Skin of body (tissue), 2 donors: ENCODE measurements around the gene NLRC3. TPM values are rescaled to one million over a fixed set of nuclear protein-coding genes. Genes with fewer than 3 reads are reported as not detected.
A peak's percentile ranks its signal among the peaks of the same experiment; 100 is the strongest.
"Not testable (repeated sequence)": the region's sequence is repeated elsewhere in the genome, so short reads cannot be mapped to it uniquely, and the experiment has no call there.

Experiments
- DNase-seq: peaks from one replicate; lab custom pipeline; 2025; lab: John Stamatoyannopoulos, UW
- total RNA-seq: library from RNA; depleted of rRNA; stranded (reverse); fragments of >200 nt; gene quantifications from one replicate; pipeline ENCODE4 v1.2.3, GENCODE V29; 2014

Gene NLRC3
- 0.39 TPM for total RNA-seq

DNA sequence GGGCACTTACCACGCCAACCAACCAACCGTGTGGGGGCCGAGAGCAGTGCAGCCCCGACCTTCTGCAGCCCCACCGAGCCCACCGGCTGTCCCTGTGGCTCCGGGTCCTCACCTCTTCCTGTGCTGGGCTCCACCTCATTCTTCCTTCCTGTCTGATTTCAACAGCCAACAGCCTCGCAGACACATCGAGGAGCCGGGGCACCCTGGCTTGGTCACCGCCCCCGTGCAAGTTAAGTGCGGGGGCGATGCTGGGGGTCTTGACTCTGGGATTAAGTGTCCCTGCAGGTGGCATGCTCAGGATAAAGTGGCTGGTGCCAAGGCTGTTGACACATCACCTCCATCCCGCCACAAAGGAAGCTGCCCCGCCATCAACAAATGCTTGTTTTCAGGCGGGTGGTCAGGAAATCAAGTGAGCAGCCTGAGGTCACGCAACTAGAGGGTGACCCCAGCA is at the start of gene NLRC3:
TSS of gene NLRC3 (minus strand) at position 102 of the 451 bp plus-strand sequence. CDS start 12,367 bp downstream, outside the sequence.
- no peak for DNase-seq

DNA sequence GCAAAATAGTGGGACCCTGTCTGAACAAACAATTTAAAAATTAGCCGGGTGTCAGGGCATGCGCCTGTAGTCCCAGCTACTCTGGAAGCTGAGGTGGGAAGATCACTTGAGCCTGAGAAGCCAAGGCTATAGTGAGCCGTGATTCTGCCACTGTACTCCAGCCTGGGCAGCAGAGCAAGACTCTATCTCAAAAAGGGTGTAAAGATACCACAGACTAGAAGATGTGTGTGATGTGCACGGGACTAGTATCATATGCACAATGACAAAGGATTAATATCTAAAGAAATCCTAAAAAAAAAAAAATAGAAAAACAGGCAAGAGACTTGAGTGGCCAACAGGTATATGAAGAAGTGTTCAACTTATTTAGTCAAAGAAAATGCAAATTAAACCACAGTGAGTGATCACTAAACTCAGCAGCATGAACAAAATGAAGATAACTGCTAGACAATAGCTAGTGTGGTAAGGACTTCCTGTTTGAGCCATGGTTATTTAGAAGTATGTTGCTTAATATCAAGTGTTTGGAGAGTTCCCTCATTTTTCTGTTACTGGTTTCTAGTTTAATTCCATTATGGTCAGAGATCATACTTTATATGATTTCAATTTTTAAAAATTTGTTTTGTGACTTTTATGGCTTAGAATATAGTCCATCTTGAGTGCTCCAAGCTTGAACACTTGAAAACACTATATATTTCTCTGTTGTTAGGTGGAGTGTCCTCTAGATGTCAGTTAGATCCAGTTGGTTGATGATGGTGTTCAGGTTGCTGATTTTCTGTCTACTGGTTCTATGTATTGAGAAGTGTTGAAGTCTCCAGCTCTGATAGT is 48.9 kb upstream of the NLRC3 start:
- DNase-seq = no peak

DNA sequence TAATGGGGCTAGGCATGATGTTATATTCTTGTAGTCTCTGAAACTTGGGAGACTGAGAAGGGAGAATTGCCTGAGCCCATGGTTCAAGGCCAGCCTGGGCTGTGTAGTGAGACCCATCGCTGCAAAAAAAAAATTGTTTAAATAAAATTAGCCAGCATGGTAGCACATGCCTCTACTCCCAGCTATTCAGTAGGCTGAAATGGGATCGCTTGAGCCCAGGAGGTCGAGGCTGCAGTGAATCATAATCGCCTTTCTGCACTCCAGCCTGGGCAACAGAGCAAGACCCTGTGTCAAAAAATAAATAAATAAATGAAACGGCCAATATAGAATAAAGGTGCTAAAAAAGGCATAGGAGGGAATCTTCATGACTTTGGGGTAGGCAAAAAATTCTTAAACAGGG is 48.1 kb upstream of the NLRC3 start:
- no peak for DNase-seq

- no peak for DNase-seq
Measured at GRCh38 chr16:3623642-3624041, 46.4 kb upstream of the NLRC3 start.

DNA sequence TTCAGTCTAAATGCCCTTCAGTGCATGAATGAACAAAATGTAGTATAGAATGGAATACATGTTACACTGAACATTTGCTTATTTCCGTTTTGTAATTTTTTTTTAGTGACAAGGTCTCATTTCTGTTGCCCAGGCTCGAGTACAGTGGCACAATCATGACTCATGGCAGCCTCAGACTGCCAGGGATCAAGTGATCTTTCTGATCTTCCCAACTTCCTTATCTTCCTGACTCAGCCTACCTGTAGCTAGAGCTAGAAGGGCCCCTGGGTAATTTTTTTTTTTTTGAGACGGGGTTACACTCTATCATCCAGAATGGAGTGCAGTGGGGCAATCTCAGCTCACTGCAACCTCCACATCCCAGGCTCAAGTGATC is 41.6 kb upstream of the NLRC3 start:
- no peak for DNase-seq

DNA sequence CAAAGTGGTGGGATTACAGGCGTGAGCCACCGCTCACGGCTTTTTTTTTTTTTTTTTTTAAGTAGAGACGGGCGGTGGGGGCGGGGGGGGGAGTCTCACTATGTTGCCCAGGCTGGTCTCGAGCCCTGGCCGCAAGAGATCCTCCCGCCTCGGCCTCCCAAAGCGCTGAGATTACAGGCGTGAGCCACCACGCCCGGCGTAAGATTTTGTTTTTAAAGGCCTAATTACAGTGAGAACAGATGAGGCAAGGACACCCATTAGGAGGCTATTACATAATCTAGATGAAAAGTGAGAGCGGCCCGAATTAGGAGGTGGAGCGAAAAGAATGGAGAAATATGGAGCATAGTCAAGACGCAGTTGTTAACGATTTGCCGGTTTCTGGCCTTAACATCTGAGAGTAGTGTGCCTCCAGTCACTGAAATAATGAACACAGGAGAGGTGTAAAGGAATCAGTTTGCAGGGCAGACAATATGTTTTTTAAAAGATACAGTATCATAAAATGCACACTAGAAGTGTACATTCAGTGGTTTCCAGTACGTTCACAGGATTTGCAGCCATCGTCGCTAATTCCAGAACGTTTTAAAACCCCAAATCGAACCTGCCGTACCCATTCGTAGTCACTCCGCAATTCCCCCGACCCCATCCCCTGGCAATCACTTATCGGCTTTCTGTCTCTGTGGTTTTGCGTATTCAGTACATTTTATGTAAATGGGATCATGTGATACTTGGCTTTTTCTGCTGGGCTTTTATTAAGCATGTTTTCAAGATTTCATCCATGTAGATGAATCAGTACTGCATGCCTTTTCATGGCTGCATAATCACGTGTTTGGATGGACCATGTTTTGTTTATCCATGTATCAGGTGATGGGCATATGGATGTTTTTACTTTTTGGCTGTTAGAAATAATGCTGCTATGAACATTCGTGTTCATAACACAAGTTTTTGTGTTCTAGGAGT is 35.6 kb upstream of the NLRC3 start:
- no peak for DNase-seq

GRCh38 chr16:3611146-3611975 is 34.2 kb upstream of the NLRC3 start, which contains the start of gene SLX4:
TSS of gene SLX4 (minus strand) at chr16:3611606. CDS start at chr16:3608964, 2,642 bp downstream.
- DNase-seq = peak; percentile 87

- DNase-seq = no peak
Measured at GRCh38 chr16:3610698-3611145, 33.5 kb upstream of the NLRC3 start.

DNA sequence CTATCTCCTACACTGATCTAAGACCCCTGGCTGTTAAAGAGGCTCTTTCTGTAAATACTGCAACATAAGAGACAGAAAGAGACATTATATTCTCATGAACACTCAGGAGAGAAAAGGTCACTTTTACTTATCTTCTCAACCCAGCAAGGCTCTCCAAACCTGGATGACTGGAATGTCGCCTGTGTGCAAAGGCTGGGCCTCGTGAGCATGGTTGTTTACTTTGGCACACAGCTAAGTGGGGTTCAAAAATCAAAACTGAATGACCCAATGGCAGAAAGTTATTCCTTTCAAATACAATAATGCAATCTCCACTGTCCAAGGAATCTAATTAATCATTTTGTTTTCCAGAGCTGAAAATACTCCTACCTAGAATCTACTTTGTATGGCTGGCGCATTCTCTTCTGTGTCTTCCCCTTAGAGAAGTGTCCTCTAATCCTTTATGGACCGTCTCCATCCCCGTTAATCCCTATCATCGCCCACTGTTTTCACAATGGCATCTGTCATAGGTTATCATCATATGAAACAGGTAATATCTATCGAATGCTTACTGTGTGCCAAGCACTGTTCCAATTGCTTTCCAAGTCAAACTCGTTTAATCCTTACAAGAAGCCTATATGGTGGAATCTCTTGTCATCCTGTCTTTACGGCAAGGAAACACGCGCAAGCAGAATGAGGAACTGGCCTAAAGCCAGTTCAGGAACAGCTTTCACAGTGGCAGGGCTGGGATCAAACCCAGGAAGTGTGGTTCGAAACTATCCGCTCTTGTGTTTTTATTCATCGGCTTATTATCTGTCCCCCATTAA is 32.9 kb upstream of the NLRC3 start:
- no peak for DNase-seq

DNA sequence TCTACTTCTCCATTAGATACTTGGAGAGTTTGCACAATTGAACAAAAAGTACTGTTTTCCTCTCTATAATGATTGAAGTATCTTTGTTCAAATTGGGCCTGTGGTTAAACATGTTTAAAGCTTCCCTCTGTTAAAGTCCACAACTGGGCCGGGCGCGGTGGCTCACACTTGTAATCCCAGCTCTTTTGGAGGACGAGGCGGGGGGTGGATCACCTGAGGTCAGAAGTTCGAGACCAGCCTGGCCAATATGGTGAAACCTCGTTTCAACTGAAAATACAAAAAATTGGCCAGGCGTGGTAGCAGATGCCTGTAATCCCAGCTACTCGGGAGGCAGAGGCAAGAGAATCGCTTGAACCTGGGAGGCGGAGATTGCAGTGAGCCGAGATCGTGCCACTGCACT is 31.8 kb upstream of the NLRC3 start:
- not testable (repeated sequence) for DNase-seq

DNA sequence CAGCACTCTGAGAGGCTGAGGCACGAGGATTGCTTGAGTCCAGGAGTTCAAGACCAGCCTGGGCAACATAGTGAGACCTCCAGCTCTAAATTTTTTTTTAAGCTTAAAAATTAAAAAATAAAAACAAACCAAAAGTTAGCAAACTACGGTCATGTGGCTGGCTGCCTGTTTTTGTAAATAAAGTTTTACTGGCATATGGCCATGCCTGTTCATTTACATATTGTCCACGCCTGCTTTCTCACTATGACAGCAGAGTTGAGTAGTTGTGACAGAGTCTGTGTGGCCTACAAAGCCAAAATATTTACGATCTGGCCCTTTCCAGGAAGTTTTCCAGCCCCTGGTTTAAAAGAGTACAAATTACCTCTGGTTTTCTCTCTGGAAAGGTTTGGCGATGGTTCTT is 30.9 kb upstream of the NLRC3 start:
- DNase-seq = no peak

DNA sequence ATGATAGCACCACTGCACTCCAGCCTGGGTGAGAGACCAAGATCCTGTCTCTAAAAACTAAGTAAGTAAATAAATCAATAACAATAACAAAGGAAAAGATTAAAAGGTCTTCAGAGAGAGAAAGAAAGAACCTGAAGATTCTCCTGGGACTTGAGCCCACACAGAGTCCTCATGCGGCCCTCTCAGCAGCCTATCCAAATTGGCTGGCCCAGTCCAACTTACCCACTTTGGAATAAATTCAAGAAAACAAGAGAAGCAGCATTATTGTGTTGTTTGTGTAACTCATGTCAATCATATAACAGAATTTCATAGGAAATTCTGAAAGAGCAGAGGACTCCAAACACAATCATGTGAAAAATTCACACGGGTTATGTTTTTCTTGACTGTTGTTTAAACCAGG is 30.4 kb upstream of the NLRC3 start:
- DNase-seq = no peak

GRCh38 chr16:3607161-3607560 is 30.0 kb upstream of the NLRC3 start:
- no peak for DNase-seq

DNA sequence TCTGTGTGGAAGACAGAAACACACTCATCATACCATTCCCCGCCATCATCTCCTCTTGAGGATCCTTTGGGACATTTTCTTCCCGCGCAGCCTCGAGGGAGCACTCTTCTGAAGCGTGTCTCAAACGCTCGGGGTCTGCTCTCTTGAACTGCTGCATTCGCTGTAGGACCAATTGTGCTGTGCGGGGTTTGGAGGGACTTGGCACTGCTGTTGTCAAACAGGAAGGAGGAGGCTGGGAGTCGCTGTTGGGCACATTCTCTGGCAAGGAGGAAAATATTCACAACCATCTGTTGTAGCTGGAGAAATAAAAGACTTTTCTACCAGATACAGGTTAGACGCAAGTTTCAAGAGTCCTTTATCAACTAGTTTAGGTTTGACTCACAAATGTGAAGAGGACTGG is 29.2 kb upstream of the NLRC3 start:
- no peak for DNase-seq

- DNase-seq = no peak
Measured at GRCh38 chr16:3602320-3602653, 25.1 kb upstream of the NLRC3 start.

GRCh38 chr16:3601614-3602319 is 24.6 kb upstream of the NLRC3 start:
- no peak for DNase-seq

DNA sequence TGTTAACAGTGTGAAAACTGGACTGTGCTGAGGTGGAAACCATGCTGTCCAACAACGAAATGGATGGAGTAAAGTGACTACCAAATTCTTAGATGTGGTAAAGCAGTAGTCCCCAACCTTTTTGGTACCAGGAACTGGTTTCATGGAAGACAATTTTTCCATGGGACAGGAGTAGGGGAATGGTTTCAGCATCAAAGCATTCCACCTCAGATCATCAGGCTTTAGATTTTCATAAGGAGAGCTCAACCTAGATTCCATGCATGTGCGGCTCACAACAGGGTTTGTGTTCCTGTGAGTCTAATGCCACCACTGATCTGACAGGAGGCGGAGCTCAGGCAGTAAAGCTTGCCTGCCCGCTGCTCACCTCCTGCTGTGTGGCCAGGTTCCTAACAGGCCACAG is 22.7 kb upstream of the NLRC3 start:
- no peak for DNase-seq

DNA sequence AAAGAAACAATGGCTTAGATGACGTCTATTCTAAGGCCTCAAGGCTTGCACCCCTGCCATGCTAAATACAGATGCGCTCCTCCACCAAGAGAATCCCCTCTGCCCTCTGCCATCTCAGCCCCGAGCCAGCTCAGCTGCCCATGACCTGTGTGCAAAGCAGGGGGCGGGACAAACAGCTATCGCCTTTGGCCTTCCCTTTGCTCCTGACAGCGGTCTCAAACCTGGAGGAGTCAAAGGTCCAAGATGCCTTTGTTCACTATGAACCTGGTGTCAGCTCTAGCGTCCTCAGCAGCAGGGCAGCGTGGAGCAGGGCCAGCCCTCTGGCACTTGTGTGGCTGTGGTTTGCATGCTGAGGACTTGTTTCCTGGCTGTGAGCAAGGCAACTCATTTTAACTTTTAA is 21.9 kb upstream of the NLRC3 start:
- no peak for DNase-seq

DNA sequence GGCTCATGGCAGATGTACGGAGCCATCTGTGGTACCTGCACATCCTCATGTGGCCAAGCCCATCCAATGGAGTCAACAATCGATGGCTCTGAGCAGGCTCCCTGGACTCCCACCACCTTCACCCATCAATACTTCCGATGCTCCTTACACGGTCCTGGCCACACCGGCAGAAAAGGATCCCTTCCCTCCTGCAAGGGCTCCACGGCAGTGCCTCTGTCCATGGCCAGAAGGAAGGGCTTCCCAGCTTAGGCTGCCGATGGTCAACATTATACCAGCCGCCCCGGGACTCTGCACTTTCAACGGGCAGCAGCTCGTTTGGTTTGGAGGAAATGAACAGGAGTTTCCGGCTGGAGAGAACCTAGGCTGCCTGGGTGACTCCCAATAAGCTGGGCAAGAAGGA is 21.0 kb upstream of the NLRC3 start:
- no peak for DNase-seq

DNA sequence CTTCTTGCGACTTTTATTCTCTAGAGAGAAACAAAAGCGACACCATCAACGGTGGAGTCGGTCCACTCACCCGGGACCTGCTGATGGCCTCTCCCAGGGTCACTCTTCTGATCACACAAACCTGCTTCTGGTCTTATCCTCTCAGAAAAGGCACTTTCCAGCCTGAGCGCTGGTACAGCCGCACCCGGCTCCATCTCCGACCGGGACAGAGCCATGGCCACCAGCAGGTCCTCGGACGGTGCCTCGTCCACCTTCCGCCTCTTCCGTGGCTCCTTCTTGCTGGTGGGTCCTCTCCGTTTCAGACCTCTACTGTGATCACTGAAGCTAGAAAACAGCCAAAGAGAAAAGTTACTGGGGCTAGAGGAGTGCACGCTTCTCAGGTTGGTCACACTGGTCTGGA is 20.5 kb upstream of the NLRC3 start:
- DNase-seq = no peak
